K562 (cell line): ENCODE data around the gene PHF21A. TPM values are rescaled to one million over a fixed set of nuclear protein-coding genes. Genes with fewer than 3 reads are reported as not detected.
A peak's percentile ranks its signal among the peaks of the same experiment; 100 is the strongest.

Experiments used
- ATAC-seq: fragments of 200-7000 bp; cut with Tn5 transposase; 3 replicates; pipeline ENCODE4 v1.9.1; 2020; ENCODE audit warnings: moderate library complexity
- BruUV-seq: library from RNA; stranded (reverse); fragments of 400-500 nt; replicated peaks from 2 replicates; lab custom pipeline; 2021; lab: Mats Ljungman, UMichigan
- CTCF ChIA-PET: fragments of 300-600 bp; formaldehyde crosslinking; extraction: SDS; loops from one replicate; lab custom pipeline; 2021; ENCODE audit warnings: low intra/inter-chr PET ratio; lab: Yijun Ruan, JAX
- POLR2A ChIA-PET: fragments of 300-600, 350-650 bp; sonication (Branson Sonifier 250); formaldehyde crosslinking; extraction: SDS; loops from one replicate; lab custom pipeline; 2021; ENCODE audit warnings: antibody characterized with exemption, inconsistent platforms; lab: Yijun Ruan, JAX
- DNase-seq, 4 experiments: peaks; one replicate each; pipeline versions ENCODE4 v3.0.0 to v3.0.0-alpha.2; 2011 to 2018; ENCODE audit warnings: low spot score in 3 of 4, mixed read lengths in 3 of 4; ENCODE audit errors: extremely low read depth in 1 of 4
- FAIRE-seq: peaks from 2 replicates; lab custom pipeline; 2011; peaks lifted over from hg19 to GRCh38; lab: Jason Lieb, UNC
- H2AFZ ChIP-seq: 2 replicates; pipeline ENCODE4 v1.6.0; 2011; ENCODE audit warnings: low read depth, low read length, control low read depth, inconsistent platforms
- H3K27ac ChIP-seq: fragments of 200-600 bp; 3 replicates; pipeline ENCODE4 v1.8.0; 2011; ENCODE audit warnings: low read depth, mild to moderate bottlenecking, control low read depth, inconsistent platforms, low read length, moderate library complexity, mixed read lengths; ENCODE audit errors: extremely low read depth
- H3K27me3 ChIP-seq, 2 experiments: fragments of 300-600 bp in 1 of 2; 2 replicates in 1 of 2; 3 replicates in 1 of 2; pipeline versions ENCODE4 v1.6.0 to v1.8.0; 2011; ENCODE audit warnings: inconsistent platforms in 2 of 2, low read length in 2 of 2, mild to moderate bottlenecking in 1 of 2, mixed read lengths in 1 of 2, moderate library complexity in 1 of 2; ENCODE audit not compliant: control insufficient read depth in 2 of 2, insufficient read depth in 2 of 2
- H3K36me3 ChIP-seq: fragments of 300-600 bp; 3 replicates; pipeline ENCODE4 v1.8.0; 2011; ENCODE audit warnings: mild to moderate bottlenecking, low read length, inconsistent platforms; ENCODE audit not compliant: control insufficient read depth, insufficient read depth
- H3K4me1 ChIP-seq, 2 experiments: fragments of 200-600 bp in 1 of 2; replicated peaks in 1 of 2; 2 replicates in 1 of 2; 3 replicates in 1 of 2; pipeline versions ENCODE4 v1.5.1 to v1.8.0; 2011; ENCODE audit warnings: inconsistent platforms in 2 of 2, low read length in 2 of 2, mild to moderate bottlenecking in 1 of 2, mixed read lengths in 1 of 2, moderate library complexity in 1 of 2; ENCODE audit not compliant: control insufficient read depth in 2 of 2, insufficient read depth in 2 of 2
- H3K4me2 ChIP-seq: 2 replicates; pipeline ENCODE4 v1.6.1; 2011; ENCODE audit warnings: low read length, control low read depth, inconsistent platforms, mixed read lengths; ENCODE audit not compliant: insufficient read depth
- H3K4me3 ChIP-seq: fragments of 200-600 bp; sonication (generic), shearing (Covaris generic); 2 replicates; pipeline ENCODE4 v1.5.1; 2016; ENCODE audit warnings: control low read depth, inconsistent platforms
- H3K79me2 ChIP-seq: fragments of 200-600 bp; 3 replicates; pipeline ENCODE4 v1.8.0; 2011; ENCODE audit warnings: low read length, inconsistent platforms; ENCODE audit not compliant: control insufficient read depth, insufficient read depth
- H3K9ac ChIP-seq, 2 experiments: 2 replicates each; pipeline versions ENCODE4 v1.6.0 to v1.6.1; 2011; ENCODE audit warnings: low read depth in 2 of 2, low read length in 2 of 2, control low read depth in 1 of 2, inconsistent platforms in 1 of 2, mild to moderate bottlenecking in 1 of 2, mixed read lengths in 1 of 2; ENCODE audit not compliant: insufficient read depth in 1 of 2
- H3K9me1 ChIP-seq: one replicate; pipeline ENCODE4 v1.6.0; 2011; ENCODE audit warnings: inconsistent platforms, mild to moderate bottlenecking, low read length, moderate library complexity; ENCODE audit not compliant: control insufficient read depth, insufficient read depth
- H3K9me3 ChIP-seq: replicated peaks from 2 replicates; pipeline ENCODE4 v1.5.1; 2011; ENCODE audit warnings: low read depth, low read length, inconsistent platforms; ENCODE audit not compliant: control insufficient read depth, insufficient read depth
- H4K20me1 ChIP-seq: replicated peaks from 2 replicates; pipeline ENCODE4 v1.6.1; 2011; ENCODE audit warnings: low read length, inconsistent platforms, mixed read lengths; ENCODE audit not compliant: control insufficient read depth, insufficient read depth
- FOXJ3 ChIP-seq: sonication (generic); formaldehyde crosslinking; IDR thresholded peaks from 2 replicates; pipeline ENCODE4 v1.4.0; 2020; ENCODE audit warnings: mild to moderate bottlenecking, missing genetic modification reagents
- MLLT1 ChIP-seq, 2 experiments: fragments of 450-650 bp; IDR thresholded peaks; 2 replicates each; pipeline ENCODE4 v1.6.1; 2016
- RCOR1 ChIP-seq, 2 experiments: IDR thresholded peaks; 2 replicates each; pipeline ENCODE4 v1.6.1; 2012; ENCODE audit warnings: low read depth in 2 of 2, low read length in 2 of 2, borderline replicate concordance in 1 of 2, improper control_type of control experiment in 1 of 2
- WGBS: fragments of 100-300 bp; shearing (Covaris generic); methylation state at CpG from one replicate; pipeline ENCODE4 v1.1.6; 2016; ENCODE audit warnings: low coverage, mixed read lengths; ENCODE audit not compliant: insufficient coverage; ENCODE audit errors: missing lambda C conversion rate; 5-methylcytosine and 5-hydroxymethylcytosine counted together
- in situ Hi-C: fragments of 300-500 bp; cut with MboI; formaldehyde crosslinking; loops from 4 replicates; pipeline ENCODE4 v1.15.0; 2018; ENCODE audit warnings: inconsistent platforms, mixed read lengths
- intact Hi-C: fragments of 100-400 bp; cut with micrococcal nuclease; formaldehyde crosslinking; loops from 2 replicates; pipeline ENCODE4 v1.14.2; 2022
- polyA plus RNA-seq, 8 experiments: library from polyadenylated mRNA; depleted of rRNA in 4 of 8; stranded (reverse) in 5 of 8; unstranded in 3 of 8; fragments of >200 nt; fragmentation: Nextera tagmentation in 2 of 8; fragmentation: Illumina TruSeq in 1 of 8; extraction: Ambion mirVana in 2 of 8; extraction: Trizol in 1 of 8; gene quantifications; 2 replicates each; pipeline versions ENCODE4 v1.2.1 to v1.2.3, GENCODE V29; 2011 to 2014; ENCODE audit warnings: inconsistent platforms in 1 of 8, missing spikeins in 1 of 8
- total RNA-seq, 7 experiments: library from RNA; depleted of rRNA in 6 of 7; stranded (reverse); fragments of >200 nt in 6 of 7; fragmentation: Illumina TruSeq in 2 of 7; extraction: Trizol in 2 of 7; gene quantifications; 2 replicates each; pipeline versions ENCODE4 v1.2.1 to v1.2.3, GENCODE V29; 2011 to 2021; ENCODE audit warnings: low replicate concordance in 1 of 7

The PHF21A gene
- total and polyA plus RNA-seq, 9 of the 15 experiments (the other 6 are each of a cell fraction or from before 2014, with no cell fraction given): 1.5 to 32.4 (median 10.7) TPM

GRCh38 chr11:45967506-45967905, 153.7 kb downstream of the PHF21A start:
- DNase-seq (peak in 3 of 4 experiments; percentile 23 to 33 (median 30)), FAIRE-seq (no peak), ATAC-seq (no peak)
- Histone ChIP-seq H3K9me3 (no peaks in the 10 kb centered on the region), H3K79me2 (no peaks in the 10 kb centered on the region), H2AFZ (no peak overlapping the region), H3K4me2 (no peak overlapping the region), H3K4me1 (peaks cover 3 to 6% of the 10 kb centered on the region in 2 experiments; a peak in 3 of 5 replicates), H3K9me1 (no peaks in the 10 kb centered on the region), H3K9ac (no peak overlapping the region), H3K4me3 (no peak overlapping the region), H4K20me1 (no peaks in the 10 kb centered on the region), H3K27ac (no peak overlapping the region), H3K27me3 (no peaks in the 10 kb centered on the region), H3K36me3 (peaks cover 44% of the 10 kb centered on the region; the same call in 2 of the 3 replicates)
- TF ChIP-seq FOXJ3 (no peak), MLLT1 (IDR thresholded peaks at IDR 0.05) (no peak), RCOR1 (IDR thresholded peaks at IDR 0.05; ENCODE audit: borderline replicate concordance in 1 of 2, low read depth in 2 of 2, low read length in 2 of 2) (no peak)
- ChIA-PET CTCF (interaction anchor here (4.9 kb wide), 1 partner anchor 39 kb away, joined by 36 read pairs; no protein-coding TSS in a partner anchor), POLR2A (interaction anchor here (1.3 to 1.5 kb wide), 2 partner anchors 16 to 27 kb away, joined by 3 to 6 read pairs; no protein-coding TSS in a partner anchor)
- 24% methylated on average over 2 of the region's 2 CpGs for WGBS
- in situ Hi-C loops (no loop called here), intact Hi-C loops (no loop called here)
- no TSS peak for BruUV-seq
